ENCODE results near the gene PIP4P1. TPM values are rescaled to one million over a fixed set of nuclear protein-coding genes. Genes with fewer than 3 reads are reported as not detected.
A peak's percentile ranks its signal among the peaks of the same experiment; 100 is the strongest.
"Not testable (repeated sequence)": the region's sequence is repeated elsewhere in the genome, so short reads cannot be mapped to it uniquely, and the experiment has no call there.

The PIP4P1 gene
- total RNA-seq, 1 donor from 2014 or later = 40.2 TPM

GRCh38 chr14:20454516-20455354 is 6.5 kb downstream of the PIP4P1 start, which contains the start of the genes APEX1 and OSGEP:
Gene APEX1 (plus strand): TSS chr14:20455226. CDS start chr14:20455646, 420 bp downstream.
Gene OSGEP (minus strand): TSS chr14:20454812. CDS start chr14:20454683, 129 bp downstream.
- DNase-seq = peak; percentile 99
- Histone ChIP-seq H3K27ac (peak within 1 kb of the TSS; percentile 92), H3K36me3 (peaks cover 64% of the 10 kb centered on the region), H3K27me3 (no peaks in the 10 kb centered on the region), H3K9me3 (no peaks in the 10 kb centered on the region), H3K4me3 (peak within 1 kb of the TSS; percentile 74), H3K4me1 (peaks cover 35% of the 10 kb centered on the region)
- intact Hi-C loops (cut with DNase I) = no loop called here
- ATAC-seq = peak; percentile 93
- TF ChIP-seq CTCF (IDR thresholded peaks at IDR 0.05) = no peak

- intact Hi-C loops (cut with DNase I); ATAC-seq: not testable (repeated sequence)
- H3K36me3 ChIP-seq = peaks cover 64% of the 10 kb centered on the region
Measured at GRCh38 chr14:20452831-20453230, 8.4 kb downstream of the PIP4P1 start.

GRCh38 chr14:20446889-20447288 is 14.3 kb downstream of the PIP4P1 start:
- H3K27ac ChIP-seq = no peak overlapping the region
- DNase-seq (no peak), ATAC-seq (no peak)
- H3K4me3 ChIP-seq = no peak overlapping the region
- no peaks in the 10 kb centered on the region for H3K27me3 ChIP-seq
- intact Hi-C loops (cut with DNase I) = no loop called here
- H3K36me3 ChIP-seq = peaks cover 69% of the 10 kb centered on the region
- H3K9me3 ChIP-seq = no peaks in the 10 kb centered on the region
- no peaks in the 10 kb centered on the region for H3K4me1 ChIP-seq
- TF ChIP-seq CTCF (IDR thresholded peaks at IDR 0.05) = no peak

More at GRCh38 chr14:20452831-20453230, 8.4 kb downstream of the PIP4P1 start:
- H3K4me1 ChIP-seq = peaks cover 27% of the 10 kb centered on the region
- not testable (repeated sequence) for H3K27me3 ChIP-seq, H3K4me3 ChIP-seq, DNase-seq, H3K9me3 ChIP-seq, H3K27ac ChIP-seq

- intact Hi-C loops (cut with DNase I); ATAC-seq; H3K4me3 ChIP-seq; H3K27me3 ChIP-seq; H3K9me3 ChIP-seq; DNase-seq; H3K4me1 ChIP-seq: not testable (repeated sequence)
- H3K27ac ChIP-seq = peak overlapping the region; percentile 47
- peaks cover 36% of the 10 kb centered on the region for H3K36me3 ChIP-seq
Measured at GRCh38 chr14:20443650-20444049, 17.6 kb downstream of the PIP4P1 start.

GRCh38 chr14:20441461-20441860 is 19.8 kb downstream of the PIP4P1 start:
- H3K4me3 ChIP-seq = no peak overlapping the region
- H3K36me3 ChIP-seq = peaks cover 14% of the 10 kb centered on the region
- no peak overlapping the region for H3K27ac ChIP-seq
- intact Hi-C loops (cut with DNase I) = no loop called here
- H3K9me3 ChIP-seq = no peaks in the 10 kb centered on the region
- ATAC-seq = peak; percentile 24
- no peaks in the 10 kb centered on the region for H3K4me1 ChIP-seq
- H3K27me3 ChIP-seq = no peaks in the 10 kb centered on the region
- TF ChIP-seq CTCF (IDR thresholded peaks at IDR 0.05) = no peak
- no peak for DNase-seq

GRCh38 chr14:20440882-20441281 is 20.4 kb downstream of the PIP4P1 start:
- ATAC-seq (peak; percentile 37), DNase-seq (no peak)
- intact Hi-C loops (cut with DNase I) = no loop called here
- no peaks in the 10 kb centered on the region for H3K27me3 ChIP-seq
- peaks cover 8% of the 10 kb centered on the region for H3K36me3 ChIP-seq
- no peaks in the 10 kb centered on the region for H3K4me1 ChIP-seq
- TF ChIP-seq CTCF (IDR thresholded peaks at IDR 0.05) = no peak
- no peaks in the 10 kb centered on the region for H3K9me3 ChIP-seq
- H3K27ac ChIP-seq = no peak overlapping the region
- H3K4me3 ChIP-seq = no peak overlapping the region
